ENCODE measurements around the gene TSPAN4.

- TF ChIP-seq CTCF (IDR thresholded peaks at IDR 0.05) (no peak), EP300 (IDR thresholded peaks at IDR 0.05) (no peak)
Observed at GRCh38 chr11:850775-851763, 8.4 kb downstream of the TSPAN4 start.

All from esophagus muscularis mucosa (tissue), 3 donors.